IMR-90 (cell line): ENCODE measurements around the gene TLL1. TPM values are rescaled to one million over a fixed set of nuclear protein-coding genes. Genes with fewer than 3 reads are reported as not detected.

ENCODE experiments used
- ATAC-seq: fragments of 200-7000 bp; cut with Tn5 transposase; 2 replicates; pipeline ENCODE4 v1.9.1; 2020; ENCODE audit warnings: low read depth, mild to moderate bottlenecking, moderate library complexity
- BruUV-seq: library from RNA; stranded (reverse); fragments of 400-500 nt; replicated peaks from 2 replicates; lab custom pipeline; 2021; lab: Mats Ljungman, UMichigan
- CTCF ChIA-PET: fragments of 300-600 bp; formaldehyde crosslinking; extraction: SDS; loops from one replicate; lab custom pipeline; 2021; ENCODE audit warnings: antibody characterized with exemption; lab: Yijun Ruan, JAX
- POLR2A ChIA-PET: fragments of 300-600 bp; sonication (Branson Sonifier 250); formaldehyde crosslinking; loops from one replicate; lab custom pipeline; 2022; ENCODE audit warnings: antibody characterized with exemption; ENCODE audit not compliant: unreplicated experiment; lab: Charles Lee
- DNase-seq: peaks from one replicate; pipeline ENCODE4 v3.0.0; 2013
- H2AFZ ChIP-seq: replicated peaks from 2 replicates; pipeline ENCODE3; 2013; ENCODE audit warnings: low read length, mild to moderate bottlenecking; ENCODE audit not compliant: poor library complexity
- H2AK5ac ChIP-seq: 2 replicates; pipeline ENCODE4 v1.6.1; 2013; ENCODE audit warnings: low read depth, low read length, inconsistent platforms
- H2AK9ac ChIP-seq: replicated peaks from 2 replicates; pipeline ENCODE3; 2013; ENCODE audit warnings: mild to moderate bottlenecking, low read depth, low read length, moderate library complexity; ENCODE audit not compliant: poor library complexity
- H2BK120ac ChIP-seq: 2 replicates; pipeline ENCODE4 v1.6.1; 2013; ENCODE audit warnings: low read depth, low read length, inconsistent platforms
- H2BK15ac ChIP-seq: 3 replicates; pipeline ENCODE4 v1.6.1; 2013; ENCODE audit warnings: low read depth, low read length, inconsistent platforms
- H2BK20ac ChIP-seq: 2 replicates; pipeline ENCODE4 v1.6.1; 2013; ENCODE audit warnings: low read depth, mild to moderate bottlenecking, inconsistent platforms, low read length, moderate library complexity
- H2BK5ac ChIP-seq: 2 replicates; pipeline ENCODE4 v1.6.1; 2013; ENCODE audit warnings: mild to moderate bottlenecking, low read depth, low read length, inconsistent platforms; ENCODE audit not compliant: poor library complexity, severe bottlenecking
- H3K14ac ChIP-seq: replicated peaks from 2 replicates; pipeline ENCODE4 v1.6.1; 2013; ENCODE audit warnings: low read depth, low read length, inconsistent platforms
- H3K18ac ChIP-seq: 2 replicates; pipeline ENCODE4 v1.6.1; 2013; ENCODE audit warnings: low read depth, low read length, control low read depth
- H3K23ac ChIP-seq: 2 replicates; pipeline ENCODE4 v1.6.1; 2013; ENCODE audit warnings: low read depth, low read length, inconsistent platforms
- H3K27ac ChIP-seq: 2 replicates; pipeline ENCODE4 v1.5.1; 2013; ENCODE audit warnings: mild to moderate bottlenecking, control low read depth, low read length; ENCODE audit not compliant: insufficient read depth
- H3K27me3 ChIP-seq: 2 replicates; pipeline ENCODE4 v1.6.1; 2013; ENCODE audit warnings: low read length; ENCODE audit not compliant: control insufficient read depth, insufficient read depth
- H3K36me3 ChIP-seq: 2 replicates; pipeline ENCODE4 v1.6.1; 2013; ENCODE audit warnings: low read length, mixed read lengths; ENCODE audit not compliant: control insufficient read depth, insufficient read depth
- H3K4ac ChIP-seq: 2 replicates; pipeline ENCODE4 v1.6.1; 2013; ENCODE audit warnings: low read depth, low read length, inconsistent platforms
- H3K4me1 ChIP-seq: 2 replicates; pipeline ENCODE4 v1.6.1; 2013; ENCODE audit warnings: low read length, mixed read lengths; ENCODE audit not compliant: control insufficient read depth, insufficient read depth
- H3K4me2 ChIP-seq: 2 replicates; pipeline ENCODE4 v1.6.1; 2013; ENCODE audit warnings: low read depth, mild to moderate bottlenecking, control low read depth, low read length, moderate library complexity
- H3K4me3 ChIP-seq: 2 replicates; pipeline ENCODE4 v1.5.1; 2013; ENCODE audit warnings: low read depth, mild to moderate bottlenecking, control low read depth, low read length, moderate library complexity; ENCODE audit not compliant: insufficient read depth
- H3K56ac ChIP-seq: 2 replicates; pipeline ENCODE4 v1.6.1; 2013; ENCODE audit warnings: low read length, inconsistent platforms; ENCODE audit not compliant: insufficient read depth; ENCODE audit errors: extremely low read depth
- H3K79me1 ChIP-seq, 2 experiments: 2 replicates each; pipeline ENCODE4 v1.6.1; 2013; ENCODE audit warnings: low read length in 2 of 2, inconsistent platforms in 1 of 2, low read depth in 1 of 2
- H3K9ac ChIP-seq: 2 replicates; pipeline ENCODE4 v1.6.1; 2013; ENCODE audit warnings: low read depth, low read length, control low read depth
- H3K9me1 ChIP-seq: 2 replicates; pipeline ENCODE4 v1.6.1; 2013; ENCODE audit warnings: low read length, inconsistent platforms; ENCODE audit not compliant: insufficient read depth
- H3K9me3 ChIP-seq: 2 replicates; pipeline ENCODE4 v1.6.1; 2013; ENCODE audit warnings: low read length; ENCODE audit not compliant: control insufficient read depth, insufficient read depth
- H4K20me1 ChIP-seq: 2 replicates; pipeline ENCODE4 v1.6.1; 2013; ENCODE audit warnings: low read length, inconsistent platforms; ENCODE audit not compliant: insufficient read depth
- H4K5ac ChIP-seq: 2 replicates; pipeline ENCODE4 v1.6.1; 2013; ENCODE audit warnings: mild to moderate bottlenecking, low read depth, low read length, control low read depth
- H4K8ac ChIP-seq, 2 experiments: 2 replicates each; pipeline ENCODE4 v1.6.1; 2013; ENCODE audit warnings: low read depth in 2 of 2, low read length in 2 of 2, control low read depth in 1 of 2, inconsistent platforms in 1 of 2
- H4K91ac ChIP-seq: 2 replicates; pipeline ENCODE4 v1.6.1; 2013; ENCODE audit warnings: low read depth, low read length, inconsistent platforms; ENCODE audit not compliant: insufficient read depth
- BHLHE40 ChIP-seq: fragments of 150-350 bp; IDR thresholded peaks from 2 replicates; pipeline ENCODE4 v1.6.1; 2016; ENCODE audit warnings: mild to moderate bottlenecking, low read depth, low read length
- CEBPB ChIP-seq: IDR thresholded peaks from 2 replicates; pipeline ENCODE4 v1.6.1; 2012; ENCODE audit warnings: low read depth, low read length, improper control_type of control experiment
- CHD1 ChIP-seq: IDR thresholded peaks from 2 replicates; pipeline ENCODE4 v1.6.1; 2012; ENCODE audit warnings: low read depth, low read length, improper control_type of control experiment
- CTCF ChIP-seq: conservative IDR thresholded peaks from 2 replicates; pipeline ENCODE4 v1.5.1; 2012; ENCODE audit warnings: mild to moderate bottlenecking, low read depth, low read length, improper control_type of control experiment
- ELK1 ChIP-seq: fragments of 150-350 bp; IDR thresholded peaks from 2 replicates; pipeline ENCODE4 v1.6.1; 2016; ENCODE audit warnings: low read depth, mild to moderate bottlenecking, low read length, moderate library complexity, borderline replicate concordance
- FOS ChIP-seq: fragments of 150-350 bp; IDR thresholded peaks from 2 replicates; pipeline ENCODE4 v1.6.1; 2016; ENCODE audit warnings: low read depth, low read length
- MAZ ChIP-seq: IDR thresholded peaks from 2 replicates; pipeline ENCODE4 v1.6.1; 2012; ENCODE audit warnings: low read depth, mild to moderate bottlenecking, low read length, improper control_type of control experiment, moderate library complexity, borderline replicate concordance
- MXI1 ChIP-seq: IDR thresholded peaks from 2 replicates; pipeline ENCODE4 v1.6.1; 2012; ENCODE audit warnings: low read depth, mild to moderate bottlenecking, low read length, moderate library complexity, borderline replicate concordance
- POLR2A ChIP-seq: IDR thresholded peaks from 2 replicates; pipeline ENCODE4 v1.6.1; 2012; ENCODE audit warnings: mild to moderate bottlenecking, low read depth, low read length
- RAD21 ChIP-seq: IDR thresholded peaks from 2 replicates; pipeline ENCODE4 v1.6.1; 2012; ENCODE audit warnings: low read length, improper control_type of control experiment
- RCOR1 ChIP-seq: IDR thresholded peaks from 2 replicates; pipeline ENCODE4 v1.6.1; 2012; ENCODE audit warnings: mild to moderate bottlenecking, low read length, improper control_type of control experiment; ENCODE audit not compliant: insufficient replicate concordance
- RFX5 ChIP-seq: IDR thresholded peaks from 2 replicates; pipeline ENCODE4 v1.8.0; 2012; ENCODE audit warnings: low read depth, mild to moderate bottlenecking, low read length, moderate library complexity
- SMC3 ChIP-seq: fragments of 150-350 bp; IDR thresholded peaks from 2 replicates; pipeline ENCODE4 v1.6.1; 2016; ENCODE audit warnings: low read depth, mild to moderate bottlenecking, antibody characterized with exemption, low read length, moderate library complexity
- USF2 ChIP-seq: fragments of 150-350 bp; IDR thresholded peaks from 2 replicates; pipeline ENCODE4 v1.6.1; 2017; ENCODE audit warnings: mild to moderate bottlenecking, antibody characterized with exemption, low read length, low read depth
- WGBS, 2 experiments: methylation state at CpG; one replicate each; pipeline versions ENCODE4 v1.1.5 to v1.1.7; 2013; ENCODE audit warnings: missing lambda C conversion rate in 2 of 2; ENCODE audit not compliant: insufficient read length in 1 of 2; ENCODE audit errors: extremely low coverage in 2 of 2; 5-methylcytosine and 5-hydroxymethylcytosine counted together
- dilution Hi-C: fragments of 300-500 bp; cut with HindIII; formaldehyde crosslinking; loops from one replicate; pipeline ENCODE4 v1.14.3; 2018; ENCODE audit warnings: low sequenced_read_pairs; ENCODE audit not compliant: unreplicated experiment
- in situ Hi-C: fragments of 300-500 bp; cut with MboI; formaldehyde crosslinking; loops from 3 replicates; pipeline ENCODE4 v1.14.3; 2019; ENCODE audit warnings: low sequenced_read_pairs, inconsistent platforms, mixed read lengths
- intact Hi-C: fragments of 100-400 bp; cut with micrococcal nuclease; formaldehyde crosslinking; loops from 2 replicates; pipeline ENCODE4 v1.10.0; 2022
- polyA plus RNA-seq, 3 experiments: library from polyadenylated mRNA; depleted of rRNA; stranded (reverse); fragments of >200 nt; gene quantifications; 2 replicates each; pipeline ENCODE4 v1.2.3, GENCODE V29; 2012; ENCODE audit warnings: low replicate concordance in 1 of 3
- total RNA-seq: library from RNA; depleted of rRNA; stranded (reverse); fragments of >200 nt; gene quantifications from 2 replicates; pipeline ENCODE4 v1.2.3, GENCODE V29; 2012

The TLL1 gene
- total and polyA plus RNA-seq, 2 of the 4 experiments (the other 2 are of a cell fraction) = not detected

GRCh38 chr4:165877286-165877685 is 4.2 kb downstream of the TLL1 start:
- no peaks in the 10 kb centered on the region for H3K36me3 ChIP-seq
- no peak overlapping the region for H3K14ac ChIP-seq
- no TSS peak for BruUV-seq
- H3K9me3 ChIP-seq = no peaks in the 10 kb centered on the region
- H3K4me2 ChIP-seq = no peak overlapping the region
- no peak overlapping the region for H4K91ac ChIP-seq
- intact Hi-C loops = no loop called here
- WGBS, 2 experiments = no CpG with 5 or more reads among the region's 2 CpGs
- DNase-seq (no peak), ATAC-seq (no peak)
- no peak overlapping the region for H2BK120ac ChIP-seq
- H3K4me3 ChIP-seq = no peak overlapping the region
- TF ChIP-seq POLR2A (no peak), RAD21 (no peak), CHD1 (no peak), RFX5 (no peak), MXI1 (no peak), MAZ (no peak), CEBPB (no peak), SMC3 (no peak), RCOR1 (no peak), FOS (no peak), CTCF (no peak), ELK1 (no peak), USF2 (no peak), BHLHE40 (no peak)
- H3K4me1 ChIP-seq = no peaks in the 10 kb centered on the region
- no peak overlapping the region for H3K9ac ChIP-seq
- no peaks in the 10 kb centered on the region for H4K20me1 ChIP-seq
- H3K56ac ChIP-seq = no peak overlapping the region
- POLR2A ChIA-PET = no interaction called here
- no peak overlapping the region for H4K8ac ChIP-seq
- H2AK9ac ChIP-seq = no peak overlapping the region
- no peaks in the 10 kb centered on the region for H3K9me1 ChIP-seq
- H3K27me3 ChIP-seq = peaks cover 3% of the 10 kb centered on the region; the same call in 1 of the 2 replicates
- CTCF ChIA-PET = no interaction called here
- H2AFZ ChIP-seq = no peak overlapping the region
- H4K5ac ChIP-seq = no peak overlapping the region
- in situ Hi-C loops = no loop called here
- no peak overlapping the region for H3K4ac ChIP-seq
- no peak overlapping the region for H3K18ac ChIP-seq
- dilution Hi-C loops = no loop called here
- H3K27ac ChIP-seq = no peak overlapping the region
- no peaks in the 10 kb centered on the region for H3K79me1 ChIP-seq
- H3K23ac ChIP-seq = no peak overlapping the region
- H2BK5ac ChIP-seq = no peak overlapping the region
- H2BK20ac ChIP-seq = no peak overlapping the region
- H2AK5ac ChIP-seq = no peak overlapping the region
- H2BK15ac ChIP-seq = no peak overlapping the region
